Esophagus muscularis mucosa (tissue), 4 donors: Measurements from ENCODE around the gene NREP. TPM values are rescaled to one million over a fixed set of nuclear protein-coding genes. Genes with fewer than 3 reads are reported as not detected.
"Not testable (repeated sequence)": the region's sequence is repeated elsewhere in the genome, so short reads cannot be mapped to it uniquely, and the experiment has no call there.

ENCODE experiments used
- DNase-seq: peaks from one replicate; pipeline ENCODE4 v3.0.0-alpha.2; 2017; ENCODE audit errors: extremely low spot score
- H3K27ac ChIP-seq, 4 donors: fragments of 200-600 bp; sonication (generic); replicated peaks in 1 of 4; 1 replicate in 3 of 4; 2 replicates in 1 of 4; pipeline ENCODE4 v1.5.1; 2016 to 2019; ENCODE audit warnings: mild to moderate bottlenecking in 1 of 4
- H3K27me3 ChIP-seq, 4 donors: fragments of 200-600 bp; sonication (generic); one replicate each; pipeline versions ENCODE4 v1.5.1 to v1.6.0; 2016 to 2019
- H3K36me3 ChIP-seq, 4 donors: fragments of 200-600 bp; sonication (generic); one replicate each; pipeline ENCODE4 v1.5.1; 2016 to 2019
- H3K4me1 ChIP-seq, 4 donors: fragments of 200-600 bp; sonication (generic); one replicate each; pipeline ENCODE4 v1.5.1; 2016 to 2019
- H3K4me3 ChIP-seq, 4 donors: fragments of 200-600 bp; sonication (generic); 1 replicate in 2 of 4; 2 replicates in 2 of 4; pipeline ENCODE4 v1.5.1; 2016 to 2019; ENCODE audit warnings: mild to moderate bottlenecking in 4 of 4, moderate library complexity in 1 of 4
- H3K9me3 ChIP-seq, 4 donors: fragments of 200-600 bp; sonication (generic); 1 replicate in 3 of 4; 2 replicates in 1 of 4; pipeline ENCODE4 v1.5.1; 2016 to 2019
- EP300 ChIP-seq: sonication (generic); formaldehyde crosslinking; IDR thresholded peaks from one replicate; pipeline ENCODE4 v1.6.1; 2017; ENCODE audit warnings: antibody characterized with exemption
- POLR2A ChIP-seq: fragments of 450-650 bp; IDR thresholded peaks from one replicate; pipeline ENCODE4 v1.6.1; 2017; ENCODE audit warnings: antibody characterized with exemption, moderate library complexity, mild to moderate bottlenecking, low read depth
- POLR2AphosphoS5 ChIP-seq, 2 donors: sonication (generic); formaldehyde crosslinking; IDR thresholded peaks; one replicate each; pipeline ENCODE4 v1.6.1; 2017; ENCODE audit warnings: antibody characterized with exemption in 2 of 2
- WGBS: methylation state at CpG from one replicate; pipeline ENCODE4 v1.1.5; 2018; 5-methylcytosine and 5-hydroxymethylcytosine counted together
- intact Hi-C: fragments of 100-400 bp; cut with DNase I; formaldehyde crosslinking; loops from one replicate; pipeline ENCODE4 v1.15.1; 2023
- total RNA-seq, 4 donors: library from RNA; depleted of rRNA; stranded (reverse); fragments of >200 nt; gene quantifications; one replicate each; pipeline versions ENCODE4 v1.1.0 to v1.2.1, GENCODE V29; 2016
- TF ChIP-seq, protein P1 (sequence below), 3 experiments: fragments of 200-600 bp in 2 of 3; fragments of 450-650 bp in 1 of 3; sonication (generic) in 2 of 3; IDR thresholded peaks; one replicate each; pipeline ENCODE4 v1.5.1; 2017 to 2019; ENCODE audit warnings: antibody characterized with exemption in 3 of 3, mild to moderate bottlenecking in 2 of 3, moderate library complexity in 1 of 3

Gene NREP
- total RNA-seq, 4 donors from 2014 or later: 6.0 to 19.8 (median 10.5) TPM

DNA sequence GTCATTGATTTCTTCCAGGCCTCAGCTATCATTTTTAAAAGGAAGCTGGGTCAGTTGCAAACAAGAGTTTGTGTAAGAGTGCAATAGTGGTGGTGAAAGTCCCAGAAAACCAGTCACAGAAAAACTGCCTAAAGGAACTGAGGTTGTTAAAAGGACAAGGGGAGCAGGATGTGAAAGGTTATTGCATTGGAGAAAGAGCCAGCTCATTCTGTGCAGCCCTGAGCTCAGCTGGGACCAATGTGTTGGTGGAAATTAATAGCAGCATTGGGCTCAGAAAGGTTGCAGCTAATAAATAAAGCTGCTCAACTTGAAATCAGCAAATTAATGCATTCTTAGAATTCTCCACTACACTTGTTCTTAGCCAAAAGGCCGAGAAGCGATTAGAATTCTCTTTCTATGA is 34.9 kb downstream of the NREP start:
- H3K36me3 ChIP-seq: peaks cover 0 to 11% (median 0%) of the 10 kb centered on the region in 4 donors
- WGBS: 84% methylated on average over 2 of the region's 2 CpGs
- no peak overlapping the region for H3K27ac ChIP-seq
- H3K9me3 ChIP-seq: no peaks in the 10 kb centered on the region
- H3K4me1 ChIP-seq: no peaks in the 10 kb centered on the region
- no peak for DNase-seq
- TF ChIP-seq, protein P1, sequence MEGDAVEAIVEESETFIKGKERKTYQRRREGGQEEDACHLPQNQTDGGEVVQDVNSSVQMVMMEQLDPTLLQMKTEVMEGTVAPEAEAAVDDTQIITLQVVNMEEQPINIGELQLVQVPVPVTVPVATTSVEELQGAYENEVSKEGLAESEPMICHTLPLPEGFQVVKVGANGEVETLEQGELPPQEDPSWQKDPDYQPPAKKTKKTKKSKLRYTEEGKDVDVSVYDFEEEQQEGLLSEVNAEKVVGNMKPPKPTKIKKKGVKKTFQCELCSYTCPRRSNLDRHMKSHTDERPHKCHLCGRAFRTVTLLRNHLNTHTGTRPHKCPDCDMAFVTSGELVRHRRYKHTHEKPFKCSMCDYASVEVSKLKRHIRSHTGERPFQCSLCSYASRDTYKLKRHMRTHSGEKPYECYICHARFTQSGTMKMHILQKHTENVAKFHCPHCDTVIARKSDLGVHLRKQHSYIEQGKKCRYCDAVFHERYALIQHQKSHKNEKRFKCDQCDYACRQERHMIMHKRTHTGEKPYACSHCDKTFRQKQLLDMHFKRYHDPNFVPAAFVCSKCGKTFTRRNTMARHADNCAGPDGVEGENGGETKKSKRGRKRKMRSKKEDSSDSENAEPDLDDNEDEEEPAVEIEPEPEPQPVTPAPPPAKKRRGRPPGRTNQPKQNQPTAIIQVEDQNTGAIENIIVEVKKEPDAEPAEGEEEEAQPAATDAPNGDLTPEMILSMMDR (IDR thresholded peaks at IDR 0.05): no peak
- no peak for TF ChIP-seq POLR2A
- intact Hi-C loops: no loop called here
- H3K27me3 ChIP-seq: no peaks in the 10 kb centered on the region
- no peak overlapping the region for H3K4me3 ChIP-seq

DNA sequence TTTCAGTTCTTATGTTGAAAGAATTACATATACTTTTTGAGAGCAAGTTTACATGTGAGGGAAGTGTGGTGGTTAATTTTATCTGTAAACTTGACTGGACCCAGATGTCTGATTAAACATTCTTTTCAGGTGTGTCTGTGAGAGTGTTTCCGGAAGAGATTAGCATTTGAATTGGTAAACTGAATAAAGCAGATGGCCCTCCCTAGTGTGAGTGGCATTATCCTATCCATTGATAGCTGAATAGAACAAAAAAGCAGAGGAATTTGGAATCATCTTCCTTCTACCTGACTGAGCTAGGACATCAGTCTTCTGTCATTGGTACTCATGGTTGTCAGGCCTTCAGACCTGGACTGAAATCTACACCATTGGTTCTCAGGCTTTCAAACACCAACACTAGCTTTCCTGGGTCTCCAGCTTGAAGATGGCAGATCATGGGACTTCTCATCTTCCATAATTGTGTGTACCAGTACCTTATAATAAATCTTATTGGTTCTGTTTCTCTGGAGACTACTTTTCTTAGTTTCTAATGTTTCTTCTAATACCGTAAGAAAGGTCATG is 36.6 kb downstream of the NREP start:
- H3K27ac ChIP-seq: no peak overlapping the region
- intact Hi-C loops: no loop called here
- H3K4me1 ChIP-seq: no peaks in the 10 kb centered on the region
- no peak overlapping the region for H3K4me3 ChIP-seq
- WGBS: 93% methylated on average over 2 of the region's 2 CpGs
- no peak for DNase-seq
- H3K9me3 ChIP-seq: no peaks in the 10 kb centered on the region
- TF ChIP-seq POLR2AphosphoS5 (IDR thresholded peaks at IDR 0.05) (no peak), EP300 (no peak), POLR2A (no peak)
- TF ChIP-seq, protein P1 (IDR thresholded peaks at IDR 0.05): no peak
- H3K27me3 ChIP-seq: no peaks in the 10 kb centered on the region
- H3K36me3 ChIP-seq: no peaks in the 10 kb centered on the region

DNA sequence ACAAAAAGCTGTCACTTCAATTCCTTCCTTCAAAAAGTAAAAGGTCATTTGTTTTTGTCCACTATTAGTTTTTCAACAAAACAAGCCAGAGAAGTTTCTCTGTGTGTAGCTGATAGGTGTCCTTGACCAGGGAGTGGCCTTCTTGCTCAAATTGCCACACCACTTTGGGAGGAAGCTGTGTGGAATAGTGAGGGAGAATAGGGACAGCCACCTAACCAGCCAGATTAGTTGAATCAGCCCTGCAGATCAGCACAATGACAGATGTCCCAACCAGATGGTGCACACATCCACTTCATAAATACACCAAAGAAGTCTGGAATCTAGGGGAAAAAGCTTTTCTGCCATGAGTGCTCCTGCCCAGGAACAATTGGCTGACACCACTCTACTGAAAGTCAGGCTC is 37.2 kb downstream of the NREP start:
- DNase-seq: no peak
- intact Hi-C loops: no loop called here
- Histone ChIP-seq H3K9me3 (no peaks in the 10 kb centered on the region), H3K36me3 (no peaks in the 10 kb centered on the region), H3K27ac (no peak overlapping the region), H3K4me3 (no peak overlapping the region), H3K27me3 (no peaks in the 10 kb centered on the region), H3K4me1 (no peaks in the 10 kb centered on the region)
- TF ChIP-seq POLR2AphosphoS5 (IDR thresholded peaks at IDR 0.05) (no peak), POLR2A (no peak), EP300 (no peak)
- TF ChIP-seq, protein P1 (IDR thresholded peaks at IDR 0.05): no peak

DNA sequence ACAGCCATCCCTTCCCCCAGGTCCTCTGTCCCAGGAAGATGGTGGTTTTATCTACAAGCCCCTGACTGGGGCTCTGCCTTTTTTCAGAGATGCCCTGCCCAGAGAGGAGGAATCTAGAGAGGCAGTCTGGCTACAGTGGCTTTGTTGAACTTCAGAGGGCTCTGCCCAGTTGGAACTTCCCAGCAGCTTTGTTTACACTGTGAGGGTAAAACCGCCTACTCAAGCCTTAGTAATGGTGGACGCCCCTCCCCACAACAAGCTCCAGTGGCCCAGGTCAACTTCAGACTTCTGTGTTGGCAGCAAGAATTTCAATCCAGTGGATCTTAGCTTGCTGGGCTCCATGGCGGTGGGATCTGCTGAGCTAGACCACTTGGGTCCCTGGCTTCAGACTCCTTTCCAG is 40.2 kb downstream of the NREP start:
- 100% methylated on average over 3 of the region's 3 CpGs for whole genome bisulfite sequencing
- H3K36me3 ChIP-seq, H3K4me1 ChIP-seq, intact Hi-C loops, H3K27ac ChIP-seq, H3K4me3 ChIP-seq, DNase-seq, H3K9me3 ChIP-seq, H3K27me3 ChIP-seq: not testable (repeated sequence)

DNA sequence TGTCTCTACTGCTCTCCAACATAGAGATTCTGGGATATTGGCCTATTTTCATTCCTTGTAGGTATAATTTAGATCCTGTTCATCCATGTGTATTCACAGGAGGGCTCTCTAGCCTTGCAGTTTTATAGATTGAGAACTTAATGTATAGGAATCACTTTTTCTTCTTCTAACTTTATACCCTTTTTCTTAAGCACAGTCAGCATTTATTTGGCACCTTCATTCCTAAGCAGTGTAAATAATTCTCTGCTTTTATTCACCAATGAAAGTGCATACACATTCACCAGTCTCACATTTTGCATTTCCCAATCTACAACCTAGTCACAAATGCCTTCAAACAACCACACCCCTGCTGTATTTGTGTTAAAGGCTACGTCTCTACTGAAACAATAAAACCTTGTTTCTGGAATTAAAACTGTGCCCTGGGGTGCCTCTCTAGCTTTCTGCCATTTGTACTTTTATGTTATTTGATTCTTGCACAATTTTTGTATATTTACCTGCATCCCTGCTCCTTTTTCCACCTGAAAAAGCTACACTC is 49.3 kb downstream of the NREP start:
- no peak for DNase-seq
- Histone ChIP-seq H3K4me1 (peaks cover 0 to 4% (median 0%) of the 10 kb centered on the region in 4 donors), H3K27ac (no peak overlapping the region), H3K4me3 (no peak overlapping the region), H3K27me3 (no peaks in the 10 kb centered on the region), H3K9me3 (no peaks in the 10 kb centered on the region), H3K36me3 (no peaks in the 10 kb centered on the region)
- intact Hi-C loops: no loop called here
- 85% methylated on average over 1 of the region's 1 CpG for WGBS
- TF ChIP-seq POLR2A (no peak), POLR2AphosphoS5 (IDR thresholded peaks at IDR 0.05) (no peak), EP300 (no peak)
- TF ChIP-seq, protein P1 (IDR thresholded peaks at IDR 0.05): no peak
